ENCODE measurements around the gene ACP5.

ACP5 gene

DNA sequence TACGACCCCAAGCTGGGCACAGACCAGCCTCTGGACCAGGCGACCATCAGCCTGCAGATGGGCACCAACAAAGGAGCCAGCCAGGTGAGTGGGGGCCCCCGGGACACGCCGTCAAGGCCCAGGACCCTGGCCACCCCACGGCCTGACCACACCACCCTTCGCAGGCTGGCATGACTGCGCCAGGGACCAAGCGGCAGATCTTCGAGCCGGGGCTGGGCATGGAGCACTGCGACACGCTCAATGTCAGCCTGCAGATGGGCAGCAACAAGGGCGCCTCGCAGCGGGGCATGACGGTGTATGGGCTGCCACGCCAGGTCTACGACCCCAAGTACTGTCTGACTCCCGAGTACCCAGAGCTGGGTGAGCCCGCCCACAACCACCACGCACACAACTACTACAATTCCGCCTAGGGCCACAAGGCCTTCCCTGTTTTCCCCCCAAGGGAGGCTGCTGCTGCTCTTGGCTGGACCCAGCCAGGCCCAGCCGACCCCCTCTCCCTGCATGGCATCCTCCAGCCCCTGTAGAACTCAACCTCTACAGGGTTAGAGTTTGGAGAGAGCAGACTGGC, 28.0 kb downstream of the ACP5 start:
- in situ Hi-C loops (cut with MboI; ENCODE audit: low sequenced_read_pairs), result no loop called here

- in situ Hi-C loops (cut with MboI; ENCODE audit: low sequenced_read_pairs), result no loop called here
Observed at GRCh38 chr19:11547929-11548700, 29.3 kb downstream of the ACP5 start.

- in situ Hi-C loops (cut with MboI; ENCODE audit: low sequenced_read_pairs), result no loop called here
Observed at GRCh38 chr19:11541238-11541637, 36.2 kb downstream of the ACP5 start.

DNA sequence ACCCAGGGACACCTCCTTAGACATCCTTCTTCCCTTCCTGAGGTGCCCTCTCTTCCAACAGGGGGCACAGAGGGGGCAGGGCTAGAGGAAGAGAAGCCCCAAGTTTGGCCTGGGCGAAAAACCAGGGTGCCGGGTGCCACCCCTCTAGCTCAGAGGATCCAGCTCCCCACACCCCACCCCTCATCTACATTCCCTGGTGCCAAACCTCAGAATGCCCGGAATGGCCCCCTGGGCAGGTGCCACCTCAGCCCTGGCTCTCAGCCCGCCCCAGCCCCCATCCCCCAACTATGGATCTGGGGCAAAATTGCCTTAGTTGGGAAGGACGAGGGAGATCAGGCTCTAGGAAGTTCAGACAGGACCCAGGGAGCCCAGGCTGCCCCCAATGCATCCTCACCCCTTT, 36.8 kb downstream of the ACP5 start:
- in situ Hi-C loops (cut with MboI; ENCODE audit: low sequenced_read_pairs), result no loop called here

- in situ Hi-C loops (cut with MboI; ENCODE audit: low sequenced_read_pairs), result no loop called here
Observed at GRCh38 chr19:11539495-11540365, 37.7 kb downstream of the ACP5 start.

DNA sequence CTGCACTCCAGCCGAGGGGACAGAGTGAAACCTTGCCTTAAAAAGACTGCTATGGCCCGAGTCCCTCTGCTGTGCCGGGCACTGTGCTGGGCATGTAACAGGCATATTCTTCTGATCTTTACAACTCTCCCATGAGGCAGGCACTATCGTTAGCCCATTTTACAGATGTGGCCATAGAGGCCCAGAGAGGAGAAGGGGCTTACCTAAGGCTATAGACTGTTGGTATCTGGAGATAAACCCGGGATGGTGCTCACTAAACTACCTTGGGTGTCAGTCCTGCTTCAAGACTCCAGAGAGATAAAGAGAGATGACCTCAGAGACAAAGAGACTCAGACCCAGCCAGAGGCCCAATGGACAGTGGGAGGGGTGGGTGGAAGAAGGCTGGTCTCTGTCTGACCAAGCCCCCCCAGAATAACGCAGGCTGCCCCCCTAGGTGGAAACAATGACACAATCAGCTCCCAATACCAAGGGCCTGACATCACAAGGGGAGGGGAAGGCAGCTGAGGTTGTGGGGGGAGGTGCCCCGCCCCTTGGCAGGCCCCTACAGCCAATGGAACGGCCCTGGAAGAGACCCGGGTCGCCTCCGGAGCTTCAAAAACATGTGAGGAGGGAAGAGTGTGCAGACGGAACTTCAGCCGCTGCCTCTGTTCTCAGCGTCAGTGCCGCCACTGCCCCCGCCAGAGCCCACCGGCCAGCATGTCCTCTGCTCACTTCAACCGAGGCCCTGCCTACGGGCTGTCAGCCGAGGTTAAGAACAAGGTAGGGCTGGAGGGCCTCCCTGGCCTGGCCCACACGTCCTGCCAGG, 39.0 kb downstream of the ACP5 start, which contains the start of gene CNN1:
Gene CNN1 (plus strand): TSS at position 620 of the 805 bp plus-strand sequence. CDS start 77 bp downstream, at position 697.
- in situ Hi-C loops (cut with MboI; ENCODE audit: low sequenced_read_pairs), result no loop called here

GRCh38 chr19:11535792-11536595, 41.5 kb downstream of the ACP5 start:
- in situ Hi-C loops (cut with MboI; ENCODE audit: low sequenced_read_pairs), result no loop called here

DNA sequence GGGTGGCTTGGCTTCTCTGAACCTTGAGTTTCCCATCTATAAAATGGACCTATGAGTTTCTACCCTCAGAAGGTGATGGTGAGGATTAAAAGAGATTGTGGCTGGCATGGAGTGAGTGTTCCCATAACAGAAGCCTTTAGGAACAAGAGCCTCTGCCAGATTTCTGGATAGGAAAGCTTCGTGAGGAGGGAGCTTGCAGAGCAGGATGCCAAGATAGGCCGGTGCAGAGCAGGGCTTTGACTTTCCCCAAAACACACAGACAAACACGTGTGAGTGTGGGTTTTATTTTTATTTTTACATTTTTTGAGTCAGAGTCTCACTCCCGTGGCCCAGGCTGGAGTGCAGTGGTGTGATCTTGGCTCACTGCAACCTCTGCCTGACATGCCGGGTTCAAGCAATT, 42.5 kb downstream of the ACP5 start:
- in situ Hi-C loops (cut with MboI; ENCODE audit: low sequenced_read_pairs), result no loop called here

DNA sequence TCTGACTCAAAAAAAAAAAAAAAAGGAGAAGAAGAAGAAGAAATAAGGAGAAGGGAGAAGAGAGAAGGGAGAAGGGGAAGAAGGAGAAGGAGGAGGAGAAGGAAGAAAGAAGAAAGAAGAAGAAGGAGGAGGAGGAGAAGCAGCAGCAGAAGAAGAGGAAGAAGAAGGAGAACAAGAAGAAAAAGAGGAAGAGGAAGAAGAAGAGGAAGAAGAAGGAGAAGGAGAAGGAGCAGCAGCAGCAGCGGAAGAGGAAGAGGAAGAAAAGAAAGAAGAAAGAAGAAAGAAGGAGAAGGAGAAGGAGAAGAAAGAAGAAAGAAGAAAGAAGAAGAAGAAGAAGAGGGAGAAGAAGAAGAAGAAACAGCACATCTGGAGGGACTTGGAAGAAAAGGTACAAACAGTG, 42.9 kb downstream of the ACP5 start:
- in situ Hi-C loops (cut with MboI; ENCODE audit: low sequenced_read_pairs), result no loop called here

DNA sequence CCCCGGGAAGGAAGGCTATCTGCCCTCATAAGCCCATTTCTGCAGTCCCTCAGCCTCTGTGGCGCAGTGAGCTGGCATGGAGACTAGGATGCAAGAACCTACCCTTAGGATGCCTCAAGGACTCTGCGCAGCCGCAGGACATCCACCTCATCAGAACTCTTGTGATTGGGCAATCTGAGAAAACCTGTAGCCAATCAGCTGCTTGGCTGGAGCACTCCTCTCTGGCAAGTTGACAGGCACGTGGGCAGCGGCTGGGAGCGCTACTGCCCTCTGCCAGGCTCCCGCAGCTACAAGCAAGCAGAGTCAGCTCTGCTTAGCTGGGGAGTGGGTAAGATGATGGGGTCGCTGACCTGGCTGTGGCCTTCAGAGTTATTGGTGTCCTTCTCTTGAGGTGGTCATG, 47.0 kb downstream of the ACP5 start:
- in situ Hi-C loops (cut with MboI; ENCODE audit: low sequenced_read_pairs), result no loop called here

DNA sequence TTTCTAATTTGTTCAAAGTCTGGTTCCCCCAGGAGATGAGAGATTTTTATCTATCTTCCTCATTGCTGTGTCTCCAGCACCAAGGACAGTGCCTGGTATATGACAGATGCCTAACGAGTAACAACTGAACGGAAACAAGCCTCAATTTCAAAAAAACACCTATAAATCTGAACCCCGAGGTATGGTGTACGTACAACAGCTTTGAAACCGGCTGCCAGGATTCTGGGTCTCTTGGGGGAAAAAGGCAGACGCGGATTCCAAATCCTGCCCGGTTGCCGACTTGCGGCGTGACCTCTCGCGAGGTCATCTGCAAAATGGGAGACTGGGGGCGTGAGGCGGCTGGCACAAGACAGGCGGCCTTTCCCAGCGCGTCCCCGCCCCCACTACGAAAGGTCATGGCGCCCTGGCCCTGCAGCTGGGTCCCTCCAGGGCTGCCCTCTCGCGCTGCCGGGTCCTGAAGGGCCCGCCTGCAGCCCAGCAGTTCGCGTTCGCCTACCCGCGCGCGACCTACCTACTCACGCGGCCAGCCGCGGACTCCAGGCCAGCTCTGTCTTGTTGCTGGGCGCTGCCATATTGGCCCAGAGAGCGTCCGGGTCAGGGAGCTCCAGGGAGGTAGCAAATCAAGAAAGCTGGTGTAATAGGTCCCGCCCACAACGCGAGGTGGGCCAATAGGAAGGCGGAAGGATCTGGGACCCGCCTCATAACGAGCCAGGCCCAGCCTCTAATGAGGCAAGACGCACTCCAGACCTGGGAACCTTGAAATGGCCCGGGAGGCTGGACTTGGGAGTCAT, 48.7 kb downstream of the ACP5 start, which contains the start of gene ECSIT:
Gene ECSIT (minus strand): TSS at position 584 of the 791 bp plus-strand sequence. CDS start 9,964 bp downstream, outside the sequence.
- in situ Hi-C loops (cut with MboI; ENCODE audit: low sequenced_read_pairs), result no loop called here
